ENCODE data around the gene COA3. TPM values are rescaled to one million over a fixed set of nuclear protein-coding genes. Genes with fewer than 3 reads are reported as not detected.
"Not testable (repeated sequence)": the region's sequence is repeated elsewhere in the genome, so short reads cannot be mapped to it uniquely, and the experiment has no call there.

COA3 gene
- total RNA-seq, 1 experiment from 2014 or later: 77.6 TPM

GRCh38 chr17:42782166-42783061 lies 16.1 kb downstream of the COA3 start:
- DNase-seq (ENCODE audit: low read depth): no peak

- no peak for DNase-seq (ENCODE audit: low read depth)
Measured at GRCh38 chr17:42781639-42782165, 16.8 kb downstream of the COA3 start.

- no peak for DNase-seq (ENCODE audit: low read depth)
Measured at GRCh38 chr17:42780851-42781638, 17.5 kb downstream of the COA3 start.

GRCh38 chr17:42779936-42780850 lies 18.3 kb downstream of the COA3 start, which contains the start of gene WNK4:
Gene WNK4, plus strand, starts transcription at chr17:42780610. Its CDS starts 89 bp downstream, at chr17:42780699.
- no peak for DNase-seq (ENCODE audit: low read depth)

DNA sequence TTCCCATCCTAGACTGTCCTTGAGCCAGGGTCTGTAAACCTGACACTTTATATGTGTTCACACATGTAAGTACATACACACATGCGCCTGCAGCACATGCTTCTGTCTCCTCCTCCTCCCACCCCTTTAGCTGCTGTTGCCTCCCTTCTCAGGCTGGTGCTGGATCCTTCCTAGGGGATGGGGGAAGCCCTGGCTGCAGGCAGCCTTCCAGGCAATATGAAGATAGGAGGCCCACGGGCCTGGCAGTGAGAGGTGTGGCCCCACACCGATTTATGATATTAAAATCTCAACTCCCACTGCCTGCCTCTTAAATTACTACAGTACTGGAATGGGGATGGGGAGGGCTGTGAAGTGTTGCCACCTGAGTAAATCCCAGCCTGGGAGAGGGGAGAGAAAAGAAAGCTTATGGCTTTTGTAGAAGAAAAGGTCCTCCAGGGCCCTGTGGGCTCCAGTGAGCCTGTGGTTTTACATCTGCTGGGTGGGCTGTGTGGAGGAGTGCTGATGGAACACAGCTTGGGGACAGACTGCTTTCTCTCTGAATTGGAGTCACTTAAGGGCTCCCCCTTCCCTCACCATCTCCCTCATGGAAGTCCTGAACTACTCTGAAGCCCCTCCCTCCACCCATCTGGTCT lies 19.1 kb downstream of the COA3 start:
- DNase-seq (ENCODE audit: low read depth): no peak

DNA sequence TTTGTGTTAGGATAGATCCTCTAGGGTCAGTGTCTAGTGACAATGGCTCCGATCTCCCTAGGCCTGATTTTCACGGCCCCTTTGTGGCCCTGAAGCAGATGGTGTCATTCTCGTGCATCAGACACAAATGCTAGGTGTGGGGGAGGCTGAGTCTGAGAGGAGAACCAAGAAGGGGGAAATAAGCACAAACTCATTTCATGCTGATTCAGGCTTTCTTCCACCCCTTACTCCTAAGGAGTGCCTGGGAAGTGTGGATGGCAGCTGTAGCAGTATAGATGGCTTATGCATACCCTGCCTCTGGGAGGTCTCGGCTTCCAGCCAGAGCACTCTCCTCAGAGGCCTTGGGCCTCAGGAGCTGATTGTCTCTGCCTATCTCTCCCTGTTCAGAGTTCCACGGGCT lies 19.9 kb downstream of the COA3 start:
- no peak for DNase-seq (ENCODE audit: low read depth)

- no peak for DNase-seq (ENCODE audit: low read depth)
Measured at GRCh38 chr17:42775534-42776098, 22.9 kb downstream of the COA3 start.

DNA sequence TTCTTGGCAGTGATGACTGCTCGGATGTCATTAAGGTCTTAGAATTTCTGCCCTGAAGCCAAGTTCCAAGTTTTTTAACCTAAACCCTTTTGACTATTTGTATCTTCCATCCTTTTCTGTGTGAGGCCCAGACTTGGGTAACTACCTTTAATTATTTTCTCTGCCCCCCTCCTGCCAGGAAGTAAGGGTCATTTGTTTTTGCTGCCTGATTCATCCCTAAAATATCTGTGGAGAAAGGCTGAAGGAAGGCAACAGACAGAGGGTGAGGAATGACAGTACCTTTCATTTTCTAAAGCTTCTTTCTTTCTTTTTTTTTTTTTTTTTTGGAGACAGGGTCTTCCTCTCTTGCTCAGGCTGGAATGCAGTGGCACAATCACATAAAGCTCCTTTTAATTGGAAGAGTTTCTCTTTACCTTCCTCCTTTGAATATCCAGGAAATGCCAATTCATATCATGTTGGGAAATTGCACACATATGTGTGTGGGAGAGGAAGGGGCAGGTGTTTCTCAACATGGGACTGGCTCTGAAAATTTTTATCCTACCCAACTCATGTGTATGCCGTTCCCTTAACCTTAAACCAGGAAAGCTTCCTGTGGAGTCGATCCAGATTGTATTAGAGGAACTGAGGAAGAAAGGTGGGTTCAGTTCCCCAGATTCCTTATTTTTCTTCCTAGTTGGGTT lies 24.3 kb downstream of the COA3 start:
- peak; percentile 30 for DNase-seq (ENCODE audit: low read depth)

DNA sequence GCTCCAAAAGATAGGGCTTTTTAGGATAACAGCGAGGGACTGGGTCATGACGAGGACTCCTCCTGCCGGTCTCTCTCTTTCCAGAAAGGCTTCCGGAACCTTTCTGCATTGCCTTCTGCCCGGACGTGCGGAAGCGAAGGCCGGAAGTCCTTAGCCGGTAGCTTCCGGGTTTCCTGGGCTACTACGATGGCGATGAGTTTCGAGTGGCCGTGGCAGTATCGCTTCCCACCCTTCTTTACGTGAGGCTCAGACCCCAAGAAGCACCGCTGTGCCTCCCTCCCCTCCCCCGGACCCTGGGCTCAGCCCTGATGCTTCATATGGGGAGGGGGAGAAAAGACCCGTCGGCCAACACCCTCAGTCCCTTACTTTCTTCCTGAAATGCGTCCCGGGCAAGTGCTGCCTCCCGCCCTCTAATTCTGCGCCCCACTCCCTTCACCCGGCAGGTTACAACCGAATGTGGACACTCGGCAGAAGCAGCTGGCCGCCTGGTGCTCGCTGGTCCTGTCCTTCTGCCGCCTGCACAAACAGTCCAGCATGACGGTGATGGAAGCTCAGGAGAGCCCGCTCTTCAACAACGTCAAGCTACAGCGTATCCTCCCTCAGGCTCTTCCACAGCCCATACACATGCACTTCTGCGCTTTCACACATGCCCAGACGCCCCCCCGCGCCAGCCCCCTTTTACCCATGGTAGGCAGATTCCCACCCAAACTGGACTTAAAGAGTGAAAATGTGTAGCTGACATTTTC lies 25.0 kb downstream of the COA3 start, which contains the start of gene VPS25:
Gene VPS25, plus strand, starts transcription at position 160 of the 746 bp plus-strand sequence. Its CDS starts 27 bp downstream, at position 187.
- peak; percentile 79 for DNase-seq (ENCODE audit: low read depth)

- DNase-seq (ENCODE audit: low read depth): no peak
Measured at GRCh38 chr17:42772945-42773289, 25.6 kb downstream of the COA3 start.

GRCh38 chr17:42769964-42770363 lies 28.5 kb downstream of the COA3 start:
- DNase-seq (ENCODE audit: low read depth): not testable (repeated sequence)

DNA sequence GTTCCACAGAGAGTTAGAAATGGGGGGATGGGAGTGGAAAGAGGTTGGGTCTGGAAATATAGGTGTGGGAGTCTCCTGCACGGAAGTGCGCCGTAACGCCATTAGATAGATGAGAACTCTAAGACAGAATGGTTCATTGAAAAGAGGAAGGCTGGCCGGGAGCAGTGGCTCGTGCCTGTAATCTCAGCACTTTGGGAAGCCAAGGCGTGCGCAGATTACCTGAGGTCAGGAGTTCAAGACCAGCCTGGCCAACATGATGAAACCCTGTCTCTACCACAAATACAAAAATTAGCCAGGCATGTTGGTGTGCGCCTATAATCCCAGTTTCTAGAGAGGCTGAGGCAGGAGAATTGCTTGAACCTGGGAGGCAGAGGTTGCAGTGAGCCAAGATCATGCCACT lies 30.5 kb downstream of the COA3 start:
- DNase-seq (ENCODE audit: low read depth): not testable (repeated sequence)

DNA sequence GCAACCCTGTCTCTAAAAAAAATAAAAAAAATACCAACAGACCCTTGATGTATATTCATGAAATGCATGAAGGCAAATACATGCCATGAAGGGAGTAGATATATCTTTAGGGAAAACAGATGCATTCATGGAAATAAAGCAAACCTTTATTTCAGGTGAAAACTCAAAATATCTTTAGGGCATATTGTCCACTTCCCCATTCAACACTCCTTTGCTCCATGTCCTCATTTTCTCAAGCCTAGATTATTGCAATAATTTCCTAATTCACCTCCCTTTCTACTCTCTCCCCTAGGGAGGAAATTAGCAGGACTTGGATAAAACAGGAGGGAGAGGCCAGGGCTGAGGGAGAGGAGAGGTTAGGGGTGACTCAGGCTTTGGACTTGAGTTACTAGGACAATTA lies 31.0 kb downstream of the COA3 start:
- no peak for DNase-seq (ENCODE audit: low read depth)

DNA sequence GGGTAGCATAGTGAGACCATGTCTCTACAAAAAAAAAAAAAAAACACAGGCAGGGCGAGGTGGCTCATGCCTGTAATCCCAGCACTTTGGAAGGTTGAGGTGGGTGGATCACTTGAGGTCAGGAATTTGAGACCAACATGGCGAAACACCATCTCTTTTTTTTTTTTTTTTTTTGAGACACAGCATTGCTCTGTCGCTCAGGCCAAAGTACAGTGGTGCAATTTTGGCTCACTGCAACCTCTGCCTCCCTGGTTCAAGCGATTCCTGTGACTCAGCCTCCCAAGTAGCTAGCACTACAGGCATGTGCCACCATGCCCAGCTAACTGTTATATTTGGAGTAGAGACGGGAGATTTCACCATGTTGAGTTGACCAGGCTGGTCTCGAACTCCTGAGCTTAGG lies 32.4 kb downstream of the COA3 start:
- no peak for DNase-seq (ENCODE audit: low read depth)

DNA sequence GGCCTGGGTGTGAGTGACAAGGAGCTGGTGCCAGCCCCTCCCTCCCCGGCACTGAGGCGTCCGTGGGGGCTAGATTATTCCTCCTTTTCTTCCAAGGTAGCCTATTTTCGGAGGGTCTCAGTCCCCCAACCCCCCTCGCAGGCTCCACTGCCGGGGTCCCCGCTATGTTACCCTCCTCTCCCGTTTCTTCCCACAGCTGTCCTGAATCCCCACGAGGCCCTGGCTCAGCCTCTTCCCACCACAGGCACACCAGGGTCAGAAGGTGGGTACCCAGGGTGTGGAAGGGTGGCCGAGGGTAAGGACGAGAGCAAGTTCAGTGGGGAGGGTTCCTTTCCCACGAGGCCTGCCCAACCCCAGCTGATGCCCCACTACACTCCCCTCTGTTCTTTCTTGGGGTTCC lies 36.9 kb downstream of the COA3 start:
- no peak for DNase-seq (ENCODE audit: low read depth)

- no peak for DNase-seq (ENCODE audit: low read depth)
Measured at GRCh38 chr17:42760652-42761581, 37.6 kb downstream of the COA3 start, which contains the start of gene RAMP2. Gene RAMP2, plus strand, starts transcription at chr17:42761227. Its CDS starts 35 bp downstream, at chr17:42761262.

DNA sequence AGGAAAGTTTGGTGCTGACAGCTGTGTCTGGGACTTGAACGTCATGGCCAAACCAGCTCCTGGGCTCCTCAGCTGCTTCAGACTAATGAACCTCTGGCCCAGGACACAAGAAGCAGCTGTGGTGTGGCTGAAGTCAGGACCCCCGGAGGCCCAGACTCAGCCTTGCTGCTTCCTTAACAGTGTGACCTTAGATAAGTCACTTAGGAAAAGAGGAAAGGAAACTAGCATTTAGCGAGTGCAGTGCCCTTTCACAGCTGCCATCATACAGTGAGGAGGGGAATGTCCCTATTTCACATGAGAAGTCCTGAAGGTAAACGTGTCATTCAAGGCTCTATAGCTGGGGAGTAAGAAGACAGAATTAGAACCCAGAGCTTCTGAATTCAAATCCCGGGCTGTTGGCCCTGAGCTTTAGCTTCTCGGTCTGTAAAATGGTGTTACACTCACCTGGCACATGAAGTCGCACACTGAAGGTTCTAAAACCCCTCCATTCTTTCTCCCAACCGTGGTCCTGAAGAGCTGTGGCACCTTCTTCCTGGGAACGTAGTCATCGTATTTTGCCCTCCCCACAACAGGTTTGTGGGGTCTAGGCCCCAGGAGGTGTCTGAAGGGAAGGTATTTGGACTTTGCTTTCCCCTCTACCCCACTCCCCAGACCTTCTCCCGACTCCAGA lies 38.4 kb downstream of the COA3 start:
- peak; percentile 22 for DNase-seq (ENCODE audit: low read depth)
